Esophagus mucosa (tissue), 1 donor: ENCODE results near the gene PRKACA. TPM values are rescaled to one million over a fixed set of nuclear protein-coding genes. Genes with fewer than 3 reads are reported as not detected.
"Not testable (repeated sequence)": the region's sequence is repeated elsewhere in the genome, so short reads cannot be mapped to it uniquely, and the experiment has no call there.

Source experiments
- ATAC-seq: fragments of 200-7000 bp; cut with Tn5 transposase; one replicate; pipeline ENCODE4 v1.9.1; 2020
- total RNA-seq: library from RNA; stranded (reverse); gene quantifications from one replicate; pipeline ENCODE4 v1.2.4, GENCODE V29; 2023
- donor health status: DM: yes; HTN: yes; CAD: no.

PRKACA gene
- total RNA-seq, 1 donor from 2014 or later: 45.2 TPM

DNA sequence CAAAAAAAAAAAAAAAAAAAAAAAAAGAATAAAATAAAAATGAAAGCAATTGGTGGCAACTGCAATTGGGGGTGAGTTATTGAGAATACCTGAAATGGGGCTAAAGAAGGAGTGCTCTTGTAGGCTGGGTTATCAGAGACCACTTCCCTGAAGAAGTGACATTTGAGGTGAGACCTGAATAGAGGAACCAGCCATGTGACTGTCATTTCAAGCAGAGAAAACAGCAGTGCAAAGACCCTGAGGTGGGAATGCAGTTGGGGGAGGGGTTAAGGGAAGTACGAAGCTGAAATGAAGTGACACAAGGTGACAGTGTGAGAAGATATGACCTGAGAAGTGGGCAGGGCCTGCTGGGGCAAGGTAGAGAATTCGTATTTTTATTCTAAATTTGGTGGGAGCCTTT, 51.4 kb downstream of the PRKACA start:
- no peak for ATAC-seq

DNA sequence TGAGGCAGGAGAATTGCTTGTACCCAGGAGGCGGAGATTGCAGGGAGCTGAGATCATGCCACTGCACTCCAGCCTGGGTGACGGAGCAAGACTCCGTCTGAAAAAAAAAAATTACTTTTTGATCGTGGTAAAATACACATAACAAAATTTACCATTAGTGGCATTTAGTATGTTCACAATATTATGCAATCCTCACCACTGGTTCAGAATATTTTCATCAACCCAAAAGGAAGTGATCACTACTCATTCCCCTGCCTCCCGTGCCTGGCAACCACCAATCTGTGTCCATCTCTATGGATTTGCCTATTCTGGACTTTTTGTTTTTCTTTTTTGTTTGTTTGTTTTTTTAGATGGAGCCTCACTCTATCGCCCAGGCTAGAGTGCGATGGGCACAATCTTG, 54.5 kb downstream of the PRKACA start:
- no peak for ATAC-seq

DNA sequence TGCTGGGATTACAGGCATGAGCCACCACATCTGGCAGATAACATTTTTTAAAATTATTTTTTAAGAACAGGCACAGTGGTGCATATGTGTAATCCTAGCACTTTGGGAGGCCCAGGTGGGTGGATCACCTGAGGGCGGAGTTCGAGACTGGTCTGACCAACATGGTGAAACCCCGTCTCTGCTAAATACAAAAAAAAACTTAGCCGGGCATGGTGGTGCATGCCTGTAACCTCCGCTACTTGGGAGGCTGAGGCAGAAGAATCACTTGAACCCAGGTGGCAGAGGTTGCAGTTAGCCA, 55.1 kb downstream of the PRKACA start:
- ATAC-seq: no peak

DNA sequence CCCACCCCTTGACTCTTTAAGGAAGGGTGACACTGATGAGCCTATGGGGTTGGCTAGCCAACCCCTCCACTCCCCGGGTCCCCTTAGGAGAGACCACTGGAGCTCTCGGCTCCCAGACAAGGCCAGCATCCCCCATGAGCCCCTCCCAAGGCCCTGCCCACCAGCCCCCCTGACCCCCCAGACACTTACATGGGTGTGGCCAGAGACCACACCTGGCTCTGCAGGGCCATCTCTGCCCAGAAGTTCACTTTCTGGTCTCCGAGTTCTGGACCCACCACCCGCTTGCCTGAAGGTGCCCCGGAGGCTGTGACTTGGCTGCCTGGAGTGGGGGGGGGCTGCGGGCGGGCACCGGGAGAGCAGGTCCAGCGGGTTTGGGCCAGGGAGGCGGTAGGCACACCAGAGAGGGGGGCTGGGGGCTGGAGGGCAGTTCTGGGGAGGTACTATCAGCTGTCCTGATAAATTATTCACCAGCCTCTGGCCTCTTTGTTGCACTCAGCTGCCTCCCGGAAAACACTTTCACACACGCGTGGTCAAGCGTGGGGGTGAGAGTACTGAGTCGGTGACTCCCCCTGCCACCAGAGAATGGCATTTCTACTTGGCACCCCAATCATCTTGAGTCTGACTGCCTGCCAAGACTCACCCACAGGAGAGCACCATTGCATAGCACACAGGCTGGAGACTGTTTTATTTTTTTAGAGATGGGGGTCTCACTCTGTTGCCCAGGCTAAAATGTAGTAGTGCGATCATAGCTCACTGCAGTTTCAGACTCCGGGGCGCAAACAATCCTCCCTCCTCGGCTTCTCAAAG, 55.6 kb downstream of the PRKACA start, which contains the start of gene PALM3:
Gene PALM3 (minus strand): TSS at position 326 of the 807 bp plus-strand sequence. CDS start 96 bp downstream, at position 230.
- peak; percentile 21 for ATAC-seq

DNA sequence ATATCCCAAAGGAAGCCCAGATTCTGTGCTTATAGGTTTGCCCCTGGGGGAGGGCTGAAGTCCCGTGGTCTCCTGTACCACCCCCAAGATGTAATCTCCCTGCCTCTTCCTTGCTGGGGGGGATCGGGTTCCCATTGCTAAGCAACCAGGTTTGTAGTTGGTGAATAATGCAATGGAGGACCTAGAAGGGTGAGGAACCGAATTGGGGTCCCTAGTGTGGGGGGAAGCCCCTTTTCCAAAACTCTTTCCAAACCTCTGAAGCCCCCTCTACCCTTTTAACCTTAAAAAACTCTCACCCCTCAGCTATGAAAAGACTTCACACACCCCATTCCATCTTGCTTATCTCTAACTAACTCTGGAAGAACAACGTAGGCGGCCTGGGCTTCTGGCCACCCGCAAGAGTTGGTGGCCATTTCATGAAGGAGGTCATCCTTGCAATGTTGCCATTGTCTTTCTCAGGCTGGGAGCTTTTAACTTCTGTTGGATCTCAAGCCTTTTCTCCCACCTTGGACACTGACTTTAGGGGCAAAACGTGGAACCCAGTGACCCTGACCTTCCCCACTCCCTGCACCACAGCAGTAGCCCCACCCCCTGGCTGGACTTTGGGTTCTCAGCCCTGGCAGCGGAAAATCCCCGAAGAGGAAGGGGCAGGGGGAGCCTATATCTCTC, 56.3 kb downstream of the PRKACA start:
- ATAC-seq: no peak

DNA sequence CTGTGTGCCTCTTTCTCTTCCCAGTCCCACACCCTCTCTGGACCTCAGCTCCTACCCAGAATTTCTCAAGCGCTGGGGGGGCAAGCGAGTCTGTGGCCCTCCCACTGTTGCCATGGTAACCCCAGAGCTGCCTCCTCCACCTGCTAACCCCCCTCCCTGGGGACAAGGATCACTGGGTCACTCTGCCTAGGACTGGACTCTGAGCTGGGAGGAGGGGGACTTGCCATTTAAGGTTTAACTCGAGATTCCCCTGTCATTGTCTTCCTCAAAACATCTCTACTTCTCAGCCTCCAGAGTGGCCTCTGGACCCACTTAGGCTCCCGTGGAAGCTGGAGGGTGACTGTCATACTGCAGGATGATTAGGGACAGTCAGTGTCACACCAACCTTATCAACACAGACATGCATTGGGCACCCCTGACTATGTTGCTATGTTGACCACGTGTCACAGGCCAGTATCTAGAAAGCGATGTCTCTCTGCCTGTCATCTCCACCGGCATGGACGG, 57.9 kb downstream of the PRKACA start:
- no peak for ATAC-seq

DNA sequence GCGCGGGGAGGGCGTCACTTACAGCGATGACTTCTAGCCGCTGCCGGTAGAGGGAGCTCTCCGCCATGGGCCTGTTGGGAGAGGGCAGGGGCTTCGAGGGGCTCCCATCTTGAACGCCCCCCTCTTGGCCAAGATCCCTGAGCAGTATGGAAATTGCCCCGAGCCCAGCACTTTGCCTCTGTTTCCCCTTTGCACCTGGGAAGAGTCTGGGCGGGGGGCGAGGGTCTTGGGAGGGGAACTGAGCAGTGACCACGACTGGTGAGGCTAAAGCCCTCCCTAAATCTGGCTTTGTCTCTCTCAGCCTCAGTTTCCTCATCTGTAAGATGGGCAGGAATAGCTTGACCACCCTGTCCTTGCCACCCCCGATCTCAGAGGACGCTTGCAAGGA, 58.5 kb downstream of the PRKACA start:
- no peak for ATAC-seq

DNA sequence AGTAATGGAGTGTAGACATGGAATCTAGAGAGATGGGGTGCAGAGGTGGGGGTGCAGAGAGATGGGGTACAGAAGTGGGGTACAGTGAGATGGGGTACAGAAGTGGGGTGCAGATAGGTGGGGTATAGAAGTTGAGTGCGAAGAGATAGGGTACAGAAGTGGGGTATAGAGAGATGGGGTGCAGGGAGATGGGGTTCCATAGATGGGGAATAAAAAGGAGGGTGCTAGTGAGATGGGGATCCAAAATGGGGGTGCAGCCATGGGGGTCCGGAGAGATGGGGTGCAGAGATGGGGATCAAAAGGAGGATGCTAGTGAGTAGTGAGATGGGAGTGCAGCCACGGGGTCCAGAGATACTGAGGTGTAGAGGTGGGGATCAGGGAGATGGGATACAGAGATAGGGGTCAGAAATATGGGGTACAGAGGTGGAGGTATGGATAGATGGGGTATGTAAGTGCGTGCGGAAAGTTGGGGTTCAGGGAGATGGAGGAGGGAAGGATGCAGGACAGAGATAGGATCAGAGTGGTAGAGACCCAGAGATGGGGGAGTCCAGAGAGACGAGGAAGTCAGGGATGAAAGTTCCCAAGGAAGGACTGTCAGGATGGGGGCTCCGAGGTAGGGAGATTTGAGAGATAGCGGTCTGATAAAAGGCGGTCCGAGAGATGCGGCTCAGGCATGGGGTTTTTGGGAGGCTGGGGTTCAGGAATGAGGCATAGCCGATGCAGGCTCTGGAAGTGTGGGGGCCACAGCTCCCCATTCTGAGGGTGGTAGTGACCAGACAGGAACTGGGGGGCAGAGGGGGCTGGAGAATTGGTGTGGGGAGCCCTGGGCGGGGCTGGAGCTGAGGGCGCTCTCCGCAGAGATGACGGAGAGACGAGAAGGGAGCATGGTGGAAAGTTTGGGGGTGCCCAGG, 59.1 kb downstream of the PRKACA start:
- no peak for ATAC-seq

DNA sequence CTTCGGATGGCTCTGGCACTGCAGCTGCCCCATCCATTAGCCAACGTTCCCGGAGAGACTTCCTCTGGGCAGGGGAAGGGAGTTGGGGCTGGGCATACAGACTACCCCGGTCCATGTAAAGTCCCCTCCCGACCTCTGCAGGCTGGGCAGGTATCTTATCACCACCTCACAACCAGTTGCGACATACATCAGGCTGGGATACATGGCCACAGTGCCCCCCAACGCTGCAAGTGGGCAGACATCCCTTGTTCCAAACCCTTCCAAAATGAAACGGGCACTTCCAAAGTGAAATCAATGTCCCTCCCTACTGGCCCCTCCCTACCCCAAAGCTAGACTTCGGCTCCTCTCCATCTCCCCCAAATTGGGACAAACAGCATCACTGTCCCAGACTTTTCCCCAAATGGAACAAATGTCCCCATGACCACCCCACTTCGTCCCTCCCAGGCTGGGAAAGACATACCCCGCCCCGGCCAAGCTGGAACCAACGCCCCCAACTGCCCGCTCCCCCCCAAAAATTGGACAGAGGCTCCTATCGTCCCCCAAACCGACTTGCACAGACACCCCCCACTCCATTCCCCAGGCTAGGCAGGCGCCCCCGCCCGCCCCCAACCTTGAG, 60.7 kb downstream of the PRKACA start:
- no peak for ATAC-seq

DNA sequence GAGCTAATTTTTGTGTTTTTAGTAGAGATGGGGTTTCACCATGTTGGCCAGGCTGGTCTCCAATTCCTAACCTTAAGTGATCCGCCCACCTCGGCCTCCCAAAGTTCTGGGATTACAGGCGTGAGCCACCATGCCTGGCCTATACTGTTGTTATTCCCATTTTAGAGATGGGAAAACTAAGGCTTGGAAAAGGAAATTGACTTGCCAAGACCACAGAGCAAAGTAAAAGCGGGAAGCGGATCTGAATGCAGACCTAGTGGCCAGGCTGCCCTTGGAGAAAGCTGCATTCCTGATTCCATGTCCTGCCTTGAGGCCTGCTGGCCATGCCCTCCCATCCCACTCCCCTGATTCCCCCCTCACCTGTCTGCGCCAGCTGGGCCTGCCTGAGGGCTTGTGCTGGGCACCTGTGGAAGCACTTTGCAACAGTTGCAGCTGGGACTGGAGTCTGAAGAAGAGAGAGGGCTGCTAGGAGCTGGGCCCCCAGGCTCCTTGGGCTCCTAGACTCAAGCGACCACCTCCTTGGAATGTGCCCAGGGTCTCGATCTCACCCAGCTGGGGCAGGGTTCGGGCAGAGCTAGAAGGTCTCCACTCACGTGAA, 61.4 kb downstream of the PRKACA start:
- ATAC-seq: no peak

DNA sequence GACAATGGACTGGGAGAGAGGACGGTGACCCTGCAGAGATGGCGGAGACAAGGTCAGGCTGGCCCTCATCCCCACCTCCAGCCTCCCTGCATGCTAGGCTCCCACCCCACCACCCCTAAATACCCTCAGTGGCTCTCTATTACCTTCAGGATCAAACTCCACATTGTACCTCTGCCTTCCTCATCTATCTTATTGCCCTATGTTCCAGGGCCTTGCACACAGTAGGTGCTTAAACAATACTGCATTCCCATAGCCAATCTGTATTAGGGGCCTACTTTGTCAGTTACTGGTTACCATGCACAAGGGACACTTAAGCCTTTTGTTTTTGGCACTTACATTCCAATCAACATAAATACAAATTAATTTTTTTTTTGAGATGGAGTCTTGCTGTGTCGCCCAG, 62.2 kb downstream of the PRKACA start:
- ATAC-seq: no peak

DNA sequence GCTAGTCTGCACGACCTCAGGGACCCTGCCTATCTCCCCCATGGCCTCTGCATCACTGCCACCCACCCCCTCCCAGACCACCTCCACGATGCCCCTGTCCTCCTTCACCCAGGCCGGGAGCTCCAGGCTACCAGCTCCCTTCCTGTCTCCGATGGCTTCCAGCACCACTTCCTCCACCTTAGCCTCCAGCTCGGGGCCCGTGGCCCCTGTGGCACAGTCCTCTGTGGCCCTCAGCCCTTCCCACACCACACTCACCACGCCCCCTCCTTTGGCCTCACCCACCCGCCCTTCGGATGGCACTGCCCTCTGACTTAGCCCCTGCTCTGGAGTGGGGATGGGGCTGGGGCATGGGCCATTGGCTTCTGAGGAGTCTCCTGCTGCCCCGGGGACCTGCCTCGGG, 62.8 kb downstream of the PRKACA start:
- no peak for ATAC-seq

DNA sequence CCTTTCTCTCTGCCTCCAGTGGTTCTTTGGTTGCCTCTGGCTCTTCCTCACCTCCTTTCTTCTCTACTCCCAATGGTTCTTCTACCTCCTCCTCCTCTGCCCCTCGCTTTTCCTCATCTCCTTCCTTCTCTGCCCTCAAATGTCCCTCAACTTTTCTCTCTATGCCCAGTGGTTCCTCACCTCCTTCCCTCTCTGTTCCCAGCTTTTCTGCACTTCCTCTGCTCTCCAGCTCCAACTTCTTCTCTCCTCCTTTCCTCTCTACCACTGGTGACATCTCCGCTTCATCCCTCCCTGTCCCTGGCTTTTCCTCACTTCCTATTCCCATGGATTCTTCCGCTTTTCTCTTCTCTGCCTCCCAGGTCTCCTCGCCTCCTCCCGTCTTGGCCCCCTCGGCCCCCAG, 63.5 kb downstream of the PRKACA start:
- no peak for ATAC-seq

DNA sequence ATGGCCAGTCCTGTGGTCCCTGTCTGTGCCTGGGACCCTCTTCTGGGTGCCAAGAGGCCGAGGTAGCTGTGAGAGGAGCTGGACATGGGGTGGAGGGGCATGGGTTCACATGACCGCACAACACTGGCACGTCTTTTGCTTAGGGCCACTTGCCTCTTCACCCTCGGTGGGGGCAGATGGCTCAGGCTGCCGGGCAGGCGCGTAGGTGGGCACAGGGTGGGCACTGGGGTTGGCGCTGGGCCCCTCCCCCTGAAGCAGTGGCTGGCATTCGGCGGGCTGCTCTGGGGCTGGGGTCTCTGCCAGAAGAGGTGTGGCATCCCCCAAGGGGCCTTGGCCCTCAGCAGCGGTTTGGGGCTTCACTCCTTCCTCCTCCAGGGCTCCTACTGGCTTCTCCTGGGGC, 64.1 kb downstream of the PRKACA start:
- ATAC-seq: peak; percentile 10

DNA sequence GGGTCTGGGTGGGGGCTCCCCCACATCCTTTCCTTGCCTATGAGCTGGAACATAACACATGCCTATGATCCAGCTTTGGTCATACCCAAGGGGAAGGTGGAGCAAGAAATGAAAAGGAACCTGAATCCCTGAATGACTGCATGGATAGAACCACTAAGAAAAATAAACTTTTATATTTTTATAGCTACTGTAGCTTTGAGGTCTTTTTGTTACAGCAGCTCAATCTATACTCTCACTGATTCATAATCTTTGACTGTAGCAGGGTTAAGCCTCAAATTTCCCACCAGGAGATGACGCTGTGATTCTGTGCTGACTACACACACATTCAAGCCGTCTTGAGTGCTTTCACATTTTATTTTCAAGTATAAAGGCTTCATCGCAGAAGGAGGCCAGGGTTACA, 64.5 kb downstream of the PRKACA start:
- ATAC-seq: no peak

DNA sequence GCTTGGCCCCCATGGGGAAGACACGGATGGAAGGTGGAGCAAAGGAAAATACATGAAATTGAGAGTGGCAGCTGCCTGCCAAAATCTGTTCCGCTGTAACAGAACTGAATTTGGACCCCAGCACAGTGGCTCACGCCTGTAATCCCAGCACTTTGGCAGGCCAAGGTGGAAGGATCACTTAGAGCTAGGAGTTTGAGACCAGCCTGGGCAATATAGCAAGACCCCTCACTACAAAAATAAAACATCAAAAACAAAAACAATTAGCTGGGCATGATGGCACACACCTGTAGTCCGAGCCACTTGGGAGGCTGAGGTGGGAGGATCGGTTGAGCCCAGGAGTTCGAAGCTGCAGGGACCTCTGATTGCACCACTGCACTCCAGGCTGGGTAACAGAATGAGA, 65.1 kb downstream of the PRKACA start:
- ATAC-seq: no peak

DNA sequence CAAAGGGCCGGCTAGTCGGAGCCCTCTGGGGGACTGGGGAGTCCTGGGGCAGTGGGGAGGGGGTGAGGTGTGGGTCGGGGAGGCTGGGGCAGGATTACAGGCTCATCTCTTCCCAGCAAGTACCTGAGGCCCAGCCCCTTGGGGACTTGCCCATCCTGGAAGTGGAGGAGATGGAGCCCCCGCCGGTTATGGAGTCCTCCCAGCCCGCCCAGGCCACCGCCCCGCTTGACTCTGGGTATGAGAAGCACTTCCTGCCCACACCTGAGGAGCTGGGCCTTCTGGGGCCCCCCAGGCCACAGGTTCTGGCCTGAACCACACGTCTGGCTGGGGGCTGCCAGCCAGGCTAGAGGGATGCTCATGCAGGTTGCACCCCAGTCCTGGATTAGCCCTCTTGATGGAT, 65.6 kb downstream of the PRKACA start:
- no peak for ATAC-seq

DNA sequence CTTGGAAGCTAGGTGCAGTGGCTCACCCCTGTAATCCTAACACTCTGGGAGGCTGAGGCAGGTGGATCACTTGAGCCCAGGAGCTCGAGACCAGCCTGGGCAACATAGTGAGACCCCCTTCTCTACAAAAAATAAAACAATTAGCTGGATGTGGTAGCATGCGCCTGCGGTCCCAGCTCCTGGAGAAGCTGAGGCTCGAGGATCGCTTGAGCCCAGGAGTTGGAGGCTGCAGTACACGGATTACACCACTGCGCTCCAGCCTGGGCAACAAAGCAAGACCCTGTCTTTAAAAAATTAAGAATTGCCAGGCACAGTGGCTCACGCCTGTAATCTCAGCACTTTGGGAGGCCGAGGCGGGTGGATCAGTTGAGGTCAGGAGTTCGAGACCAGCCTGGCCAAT, 66.6 kb downstream of the PRKACA start:
- not testable (repeated sequence) for ATAC-seq

DNA sequence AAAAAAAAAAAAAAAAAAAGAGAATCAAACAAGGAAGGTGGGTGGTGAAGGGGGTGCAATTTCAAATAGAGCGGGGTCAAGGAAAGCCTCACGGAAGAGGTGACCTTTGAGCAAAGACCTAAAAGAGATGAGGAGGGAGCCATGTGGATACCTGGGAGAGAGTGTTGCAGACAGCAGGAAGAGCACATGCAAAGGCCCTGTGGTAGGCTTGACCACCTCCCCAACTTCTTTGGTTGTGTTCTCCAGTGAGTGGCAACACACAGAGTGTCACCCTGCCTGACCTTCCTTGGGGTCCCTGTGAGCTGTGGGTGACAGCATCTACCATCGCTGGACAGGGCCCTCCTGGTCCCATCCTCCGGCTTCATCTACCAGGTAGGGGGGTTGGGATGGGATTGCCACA, 67.0 kb downstream of the PRKACA start:
- no peak for ATAC-seq

DNA sequence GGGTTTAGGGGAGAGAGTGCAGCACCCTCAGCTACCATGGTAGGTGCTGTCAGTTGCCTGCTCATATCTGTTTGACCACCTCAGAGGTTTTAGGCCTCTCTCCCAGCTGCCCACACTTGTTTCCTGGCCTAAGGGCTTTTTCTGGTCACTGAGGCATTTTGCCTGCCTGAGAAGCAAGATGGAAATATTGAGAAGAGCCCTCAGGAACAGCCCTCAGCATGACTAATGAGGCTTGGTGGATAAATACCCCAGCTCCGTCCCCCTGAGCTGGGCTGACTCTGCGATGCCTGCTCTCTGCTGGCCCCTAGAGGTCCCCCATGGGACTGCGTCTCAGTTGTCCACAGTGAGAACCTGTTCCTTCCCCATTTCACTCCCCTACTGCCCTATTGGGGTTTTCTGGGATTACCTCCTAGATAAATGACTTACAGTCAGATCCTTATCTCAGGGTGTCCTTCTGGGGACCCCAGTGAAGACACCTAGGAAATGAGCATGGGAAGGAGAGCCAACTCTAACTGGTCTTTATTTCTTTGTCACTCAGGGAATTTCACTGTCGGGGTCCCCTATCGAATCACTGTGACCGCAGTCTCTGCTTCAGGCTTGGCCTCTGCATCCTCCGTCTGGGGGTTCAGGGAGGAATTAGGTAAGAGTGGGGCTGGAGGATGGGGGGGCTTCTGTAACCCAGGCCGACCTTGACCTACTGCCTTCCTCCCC, 69.0 kb downstream of the PRKACA start:
- peak; percentile 73 for ATAC-seq

DNA sequence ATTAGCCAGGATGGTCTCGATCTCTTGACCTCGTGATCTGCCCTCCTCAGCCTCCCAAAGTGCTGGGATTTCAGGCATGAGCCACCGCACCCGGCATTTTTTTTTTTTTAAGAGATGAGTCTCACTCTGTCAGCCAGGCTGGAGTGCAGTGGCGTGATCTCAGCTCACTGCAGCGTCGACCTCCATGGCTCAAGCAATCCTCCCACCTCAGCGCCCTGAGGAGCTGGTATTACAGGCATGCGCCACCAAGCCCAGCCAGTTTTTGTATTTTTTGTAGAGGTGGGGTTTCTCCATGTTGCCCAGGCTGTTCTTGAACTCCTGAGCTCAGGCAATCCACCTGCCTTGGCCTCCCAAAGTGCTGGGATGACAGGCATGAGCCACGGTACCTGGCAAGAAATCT, 69.7 kb downstream of the PRKACA start:
- ATAC-seq: not testable (repeated sequence)
